ENCODE data around the gene CALCOCO1. TPM values are rescaled to one million over a fixed set of nuclear protein-coding genes. Genes with fewer than 3 reads are reported as not detected.

Gene CALCOCO1
- total RNA-seq, 1 experiment from 2014 or later, result 48.0 TPM

- ChIA-PET POLR2A (interaction anchor here (0.6 to 0.7 kb wide), 2 partner anchors 234 to 265 kb away, joined by 3 to 7 read pairs; partner anchors contain the start of gene TARBP2), CTCF (interaction anchor here (0.7 to 1.2 kb wide), 3 partner anchors 8 to 481 kb away, joined by 3 to 7 read pairs (median 6); no protein-coding TSS in a partner anchor)
- ATAC-seq (no peak), DNase-seq (ENCODE audit: low read depth, low spot score) (no peak)
- no peaks in the 10 kb centered on the region for H3K27me3 ChIP-seq (ENCODE audit: control insufficient read depth, insufficient read depth, low read length)
- no peak overlapping the region for H3K27ac ChIP-seq (ENCODE audit: low read length)
- H3K4me1 ChIP-seq (ENCODE audit: control insufficient read depth, insufficient read depth, low read length), result peaks cover under 1% of the 10 kb centered on the region; the same call in 1 of the 2 replicates
- intact Hi-C loops (cut with micrococcal nuclease; ENCODE audit: unreplicated experiment) (no loop called here), in situ Hi-C loops (cut with HindIII; ENCODE audit: low pct_unique_long_range_greater_than_20kb, low sequenced_read_pairs) (no loop called here)
- H3K9me3 ChIP-seq (ENCODE audit: control insufficient read depth, insufficient read depth, low read depth, low read length), result no peaks in the 10 kb centered on the region
- H3K4me3 ChIP-seq (ENCODE audit: low read depth in 2 of 2, low read length in 2 of 2), result no peak overlapping the region
- TF ChIP-seq POLR2AphosphoS5 (IDR thresholded peaks at IDR 0.05; ENCODE audit: low read depth, low read length) (no peak), CTCF (IDR thresholded peaks at IDR 0.05) (no peak), SIN3A (IDR thresholded peaks at IDR 0.05; ENCODE audit: borderline replicate concordance, insufficient read depth, low read depth, low read length) (no peak), REST (IDR thresholded peaks at IDR 0.05; ENCODE audit: insufficient read depth in 1 of 2, low read depth in 2 of 2, low read length in 1 of 2) (no peak), TCF7L2 (IDR thresholded peaks at IDR 0.05; ENCODE audit: low read depth, low read length) (no peak)
- H3K36me3 ChIP-seq (ENCODE audit: control insufficient read depth, insufficient read depth, low read length), result no peaks in the 10 kb centered on the region
- no TSS peak for BruUV-seq (replicated peaks)
These were observed 7.2 kb upstream of the CALCOCO1 start for GRCh38 chr12:53734425-53734824.

- H3K4me3 ChIP-seq (ENCODE audit: low read depth in 2 of 2, low read length in 2 of 2), result no peak overlapping the region
- no peak for TF ChIP-seq REST (IDR thresholded peaks at IDR 0.05; ENCODE audit: insufficient read depth in 1 of 2, low read depth in 2 of 2, low read length in 1 of 2)
- no peak for TF ChIP-seq POLR2AphosphoS5 (IDR thresholded peaks at IDR 0.05; ENCODE audit: low read depth, low read length)
- TF ChIP-seq TCF7L2 (IDR thresholded peaks at IDR 0.05; ENCODE audit: low read depth, low read length), result no peak
- no peak for TF ChIP-seq SIN3A (IDR thresholded peaks at IDR 0.05; ENCODE audit: borderline replicate concordance, insufficient read depth, low read depth, low read length)
- TF ChIP-seq CTCF (IDR thresholded peaks at IDR 0.05), result no peak
- ChIA-PET CTCF (interaction anchor here (0.7 to 1.2 kb wide), 2 partner anchors 10 to 482 kb away, joined by 3 to 7 read pairs; no protein-coding TSS in a partner anchor), POLR2A (interaction anchor here (0.6 to 0.7 kb wide), 2 partner anchors 233 to 266 kb away, joined by 3 to 7 read pairs; partner anchors contain the start of gene TARBP2)
- no peak for DNase-seq (ENCODE audit: low read depth, low spot score)
- no peaks in the 10 kb centered on the region for H3K4me1 ChIP-seq (ENCODE audit: control insufficient read depth, insufficient read depth, low read length)
- H3K9me3 ChIP-seq (ENCODE audit: control insufficient read depth, insufficient read depth, low read depth, low read length), result no peaks in the 10 kb centered on the region
- ATAC-seq, result no peak
- intact Hi-C loops (cut with micrococcal nuclease; ENCODE audit: unreplicated experiment), result no loop called here
- no peaks in the 10 kb centered on the region for H3K27me3 ChIP-seq (ENCODE audit: control insufficient read depth, insufficient read depth, low read length)
- in situ Hi-C loops (cut with HindIII; ENCODE audit: low pct_unique_long_range_greater_than_20kb, low sequenced_read_pairs), result no loop called here
- no TSS peak for BruUV-seq (replicated peaks)
- H3K36me3 ChIP-seq (ENCODE audit: control insufficient read depth, insufficient read depth, low read length), result no peaks in the 10 kb centered on the region
- no peak overlapping the region for H3K27ac ChIP-seq (ENCODE audit: low read length)
These were observed 6.6 kb upstream of the CALCOCO1 start for GRCh38 chr12:53733807-53734200.
